ENCODE data around the gene CA11.

CA11 gene

DNA sequence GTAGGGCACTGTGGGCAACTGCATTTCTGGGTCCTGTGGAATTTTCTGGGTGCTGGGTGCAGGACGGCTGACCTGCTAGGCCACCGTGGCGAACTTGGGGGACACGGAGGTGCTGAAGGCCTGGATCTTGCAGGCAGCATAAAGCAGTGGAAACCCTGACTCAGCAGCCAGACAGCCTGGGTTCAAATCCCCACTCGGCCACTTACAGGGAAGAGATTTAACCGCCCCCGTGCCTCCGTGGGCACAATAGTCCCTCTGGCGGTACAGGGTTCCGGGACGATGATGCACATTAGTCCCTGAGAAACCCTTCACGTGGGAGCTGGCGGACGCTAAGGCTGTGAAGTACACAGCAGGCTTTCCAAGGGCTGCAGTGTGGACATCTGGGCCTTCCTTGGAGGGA, 34.1 kb downstream of the CA11 start:
- no peak for DNase-seq

DNA sequence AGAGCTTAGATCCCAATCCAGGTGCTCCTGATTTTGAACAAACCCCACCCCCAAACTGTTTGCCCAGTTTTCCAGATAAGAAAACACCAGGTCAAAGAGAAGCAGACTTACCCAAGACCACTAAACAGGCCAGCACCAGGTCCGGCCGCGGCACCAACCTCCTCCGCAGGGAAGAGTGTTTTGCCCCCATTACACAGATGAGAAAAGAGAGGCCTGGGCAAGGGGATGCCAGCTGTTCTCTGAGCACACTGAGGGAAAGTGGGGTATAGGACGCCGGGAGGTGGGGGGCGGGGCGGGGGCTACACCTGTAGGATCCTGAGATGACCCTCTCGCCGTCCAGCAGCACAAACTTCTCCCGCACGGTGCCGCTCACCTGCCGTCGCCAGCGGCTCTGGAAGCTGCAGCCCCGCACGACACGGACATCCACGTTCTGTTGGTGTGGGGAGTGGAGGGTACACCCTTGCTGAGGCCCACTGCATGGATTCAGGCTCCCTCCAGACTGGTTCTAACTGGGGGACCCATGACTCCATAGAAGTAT, 36.3 kb downstream of the CA11 start:
- DNase-seq: no peak

GRCh38 chr19:48608798-48609263, 37.2 kb downstream of the CA11 start:
- peak; percentile 88 for DNase-seq

GRCh38 chr19:48607359-48607755, 38.6 kb downstream of the CA11 start:
- no peak for DNase-seq

DNA sequence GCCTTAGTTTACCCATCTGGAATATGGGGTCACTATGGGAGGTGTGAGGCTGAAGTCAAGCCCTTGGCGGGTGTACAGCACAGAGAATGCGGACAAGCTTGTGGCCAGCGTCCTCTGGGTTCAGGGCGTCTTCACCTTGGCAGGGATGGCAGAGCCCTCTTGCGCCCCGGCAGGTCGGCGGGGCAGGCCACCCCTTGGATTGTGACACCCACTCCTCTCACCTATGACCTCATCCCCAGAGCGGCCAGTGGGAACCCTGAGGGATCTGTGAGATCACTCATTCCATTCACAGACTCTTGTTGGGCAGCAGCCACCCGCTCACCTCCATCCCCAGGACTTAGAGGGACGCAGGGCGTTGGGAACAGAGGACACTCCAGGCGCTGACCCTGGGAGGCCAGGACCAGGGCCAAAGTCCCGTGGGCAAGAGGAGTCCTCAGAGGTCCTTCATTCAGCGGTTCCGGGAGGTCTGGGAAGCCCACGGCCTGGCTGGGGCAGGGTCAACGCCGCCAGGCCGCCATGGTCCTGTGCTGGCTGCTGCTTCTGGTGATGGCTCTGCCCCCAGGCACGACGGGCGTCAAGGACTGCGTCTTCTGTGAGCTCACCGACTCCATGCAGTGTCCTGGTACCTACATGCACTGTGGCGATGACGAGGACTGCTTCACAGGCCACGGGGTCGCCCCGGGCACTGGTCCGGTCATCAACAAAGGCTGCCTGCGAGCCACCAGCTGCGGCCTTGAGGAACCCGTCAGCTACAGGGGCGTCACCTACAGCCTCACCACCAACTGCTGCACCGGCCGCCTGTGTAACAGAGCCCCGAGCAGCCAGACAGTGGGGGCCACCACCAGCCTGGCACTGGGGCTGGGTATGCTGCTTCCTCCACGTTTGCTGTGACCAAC, 39.3 kb downstream of the CA11 start, which contains the start of gene SPACA4:
Gene SPACA4 (plus strand): TSS at position 280 of the 896 bp plus-strand sequence. CDS start 237 bp downstream, at position 517.
- no peak for DNase-seq

DNA sequence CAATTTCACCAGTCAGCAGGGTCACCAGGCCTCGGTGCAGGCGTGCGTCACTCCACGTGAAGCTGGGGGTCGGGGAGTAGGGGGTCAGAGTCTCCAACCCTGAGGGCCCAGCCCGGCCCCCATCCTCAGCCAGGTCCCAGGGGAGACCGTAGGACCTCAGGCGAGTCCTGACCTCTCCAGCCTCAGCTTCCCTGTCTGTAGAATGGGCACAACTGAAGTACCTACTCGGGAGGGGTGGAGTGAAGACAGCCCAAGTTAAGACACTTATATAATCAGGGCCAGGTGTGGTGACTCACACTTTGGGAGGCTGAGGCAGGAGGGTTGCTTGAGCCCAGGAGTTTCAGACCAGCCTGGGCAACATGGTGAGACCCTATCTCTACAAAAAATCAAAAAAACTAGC, 42.1 kb downstream of the CA11 start:
- DNase-seq: no peak

- no peak for DNase-seq
Observed at GRCh38 chr19:48603449-48603848, 42.5 kb downstream of the CA11 start.

GRCh38 chr19:48603001-48603400, 43.0 kb downstream of the CA11 start:
- DNase-seq: no peak

GRCh38 chr19:48600679-48601417, 45.1 kb downstream of the CA11 start:
- DNase-seq: no peak

GRCh38 chr19:48598996-48599700, 46.8 kb downstream of the CA11 start:
- DNase-seq: no peak

GRCh38 chr19:48596679-48597465, 49.1 kb downstream of the CA11 start:
- DNase-seq: no peak

DNA sequence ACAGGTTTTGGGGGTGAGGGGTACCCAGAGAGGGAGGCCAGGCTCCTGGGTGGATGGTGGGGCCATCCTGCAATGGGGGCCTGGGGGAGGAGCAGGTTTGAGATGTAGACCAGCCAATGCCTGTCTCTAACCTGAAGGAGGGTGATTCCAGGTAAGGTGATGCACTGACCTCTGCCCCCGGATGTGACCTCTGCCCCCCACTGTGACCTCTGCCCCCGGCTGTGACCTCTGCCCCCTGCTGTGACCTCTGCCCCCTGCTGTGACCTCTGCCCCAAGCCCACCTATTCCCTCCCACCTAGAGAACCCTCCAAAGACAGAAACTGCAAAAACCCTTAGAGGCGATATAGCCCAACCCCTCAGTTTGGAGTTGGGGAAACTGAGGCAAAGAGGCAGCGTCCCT, 49.8 kb downstream of the CA11 start:
- DNase-seq: no peak

DNA sequence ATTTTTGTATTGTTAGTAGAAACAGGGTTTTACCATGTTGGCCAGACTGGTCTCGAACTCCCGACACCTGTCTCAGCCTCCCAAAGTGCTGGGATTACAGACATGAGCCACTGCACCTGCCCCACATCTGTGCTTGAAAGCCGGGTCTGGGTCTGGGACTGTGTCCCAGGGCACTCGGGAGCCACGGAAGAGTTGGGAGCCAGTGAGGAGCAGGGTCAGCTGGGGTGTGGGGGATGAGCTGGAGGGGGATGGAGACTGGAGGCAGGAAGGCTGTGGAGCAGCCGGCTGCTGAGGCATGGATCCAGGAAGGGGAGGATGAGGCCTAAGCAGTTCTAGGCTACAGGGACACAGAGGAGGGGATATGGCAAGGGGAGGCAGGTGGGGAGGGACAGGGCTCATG, 50.2 kb downstream of the CA11 start:
- DNase-seq: no peak

- DNase-seq: no peak
Observed at GRCh38 chr19:48595171-48595570, 50.8 kb downstream of the CA11 start.

GRCh38 chr19:48591021-48591420, 55.0 kb downstream of the CA11 start:
- peak; percentile 25 for DNase-seq

GRCh38 chr19:48588670-48589401, 57.2 kb downstream of the CA11 start:
- peak; percentile 92 for DNase-seq
